HEK293T (cell line): ENCODE data around the gene APLN.

Experiments
- CTCF ChIA-PET: fragments of 350-600 bp; formaldehyde crosslinking; extraction: SDS; loops from one replicate; lab custom pipeline; 2021; ENCODE audit warnings: antibody characterized with exemption, inconsistent platforms; lab: Yijun Ruan, JAX
- POLR2A ChIA-PET: fragments of 350-600 bp; formaldehyde crosslinking; extraction: SDS; loops from one replicate; lab custom pipeline; 2020; ENCODE audit warnings: antibody characterized with exemption, inconsistent platforms; lab: Yijun Ruan, JAX
- DNase-seq: peaks from one replicate; pipeline ENCODE4 v3.0.0; 2012; ENCODE audit warnings: mixed read lengths; ENCODE audit errors: extremely low spot score
- ARNT ChIP-seq: fragments of 450-650 bp; IDR thresholded peaks from 2 replicates; pipeline ENCODE4 v1.6.1; 2017; ENCODE audit warnings: mild to moderate bottlenecking
- BHLHE40 ChIP-seq: fragments of 450-650 bp; IDR thresholded peaks from 2 replicates; pipeline ENCODE4 v1.6.1; 2016; ENCODE audit warnings: mild to moderate bottlenecking, moderate library complexity, borderline replicate concordance
- CTBP1 ChIP-seq: fragments of 450-650 bp; IDR thresholded peaks from 2 replicates; pipeline ENCODE4 v1.6.1; 2016; ENCODE audit warnings: borderline replicate concordance
- ELF4 ChIP-seq: fragments of 450-650 bp; IDR thresholded peaks from 2 replicates; pipeline ENCODE4 v1.6.1; 2017; ENCODE audit warnings: antibody characterized with exemption
- FOXA1 ChIP-seq: fragments of 450-650 bp; IDR thresholded peaks from 2 replicates; pipeline ENCODE4 v1.6.1; 2016; ENCODE audit warnings: mild to moderate bottlenecking
- FOXK2 ChIP-seq: fragments of 450-650 bp; IDR thresholded peaks from 2 replicates; pipeline ENCODE4 v1.6.1; 2016; ENCODE audit warnings: mild to moderate bottlenecking
- FOXM1 ChIP-seq: fragments of 450-650 bp; IDR thresholded peaks from 2 replicates; pipeline ENCODE4 v1.6.1; 2017; ENCODE audit warnings: mild to moderate bottlenecking, borderline replicate concordance
- HDGF ChIP-seq: fragments of 450-650 bp; IDR thresholded peaks from 2 replicates; pipeline ENCODE4 v1.6.1; 2017; ENCODE audit warnings: antibody characterized with exemption, borderline replicate concordance
- L3MBTL2 ChIP-seq: fragments of 450-650 bp; conservative IDR thresholded peaks from 2 replicates; pipeline ENCODE4 v1.6.1; 2016; ENCODE audit warnings: mild to moderate bottlenecking
- LEF1 ChIP-seq: fragments of 450-650 bp; IDR thresholded peaks from 2 replicates; pipeline ENCODE4 v1.6.1; 2017; ENCODE audit warnings: mild to moderate bottlenecking, borderline replicate concordance
- NFRKB ChIP-seq: fragments of 450-650 bp; IDR thresholded peaks from 2 replicates; pipeline ENCODE4 v1.6.1; 2016; ENCODE audit warnings: mild to moderate bottlenecking, moderate library complexity
- SP1 ChIP-seq: fragments of 450-650 bp; IDR thresholded peaks from 2 replicates; pipeline ENCODE4 v1.6.1; 2017
- SUZ12 ChIP-seq: fragments of 450-650 bp; IDR thresholded peaks from 2 replicates; pipeline ENCODE4 v1.6.1; 2016; ENCODE audit warnings: mild to moderate bottlenecking
- TARDBP ChIP-seq: fragments of 450-650 bp; IDR thresholded peaks from 2 replicates; pipeline ENCODE4 v1.6.1; 2016
- ZNF384 ChIP-seq: fragments of 450-650 bp; IDR thresholded peaks from 2 replicates; pipeline ENCODE4 v1.6.1; 2016
- TF ChIP-seq, protein P1 (sequence below): fragments of 450-650 bp; IDR thresholded peaks from 2 replicates; pipeline ENCODE4 v1.6.1; 2016

Gene APLN

DNA sequence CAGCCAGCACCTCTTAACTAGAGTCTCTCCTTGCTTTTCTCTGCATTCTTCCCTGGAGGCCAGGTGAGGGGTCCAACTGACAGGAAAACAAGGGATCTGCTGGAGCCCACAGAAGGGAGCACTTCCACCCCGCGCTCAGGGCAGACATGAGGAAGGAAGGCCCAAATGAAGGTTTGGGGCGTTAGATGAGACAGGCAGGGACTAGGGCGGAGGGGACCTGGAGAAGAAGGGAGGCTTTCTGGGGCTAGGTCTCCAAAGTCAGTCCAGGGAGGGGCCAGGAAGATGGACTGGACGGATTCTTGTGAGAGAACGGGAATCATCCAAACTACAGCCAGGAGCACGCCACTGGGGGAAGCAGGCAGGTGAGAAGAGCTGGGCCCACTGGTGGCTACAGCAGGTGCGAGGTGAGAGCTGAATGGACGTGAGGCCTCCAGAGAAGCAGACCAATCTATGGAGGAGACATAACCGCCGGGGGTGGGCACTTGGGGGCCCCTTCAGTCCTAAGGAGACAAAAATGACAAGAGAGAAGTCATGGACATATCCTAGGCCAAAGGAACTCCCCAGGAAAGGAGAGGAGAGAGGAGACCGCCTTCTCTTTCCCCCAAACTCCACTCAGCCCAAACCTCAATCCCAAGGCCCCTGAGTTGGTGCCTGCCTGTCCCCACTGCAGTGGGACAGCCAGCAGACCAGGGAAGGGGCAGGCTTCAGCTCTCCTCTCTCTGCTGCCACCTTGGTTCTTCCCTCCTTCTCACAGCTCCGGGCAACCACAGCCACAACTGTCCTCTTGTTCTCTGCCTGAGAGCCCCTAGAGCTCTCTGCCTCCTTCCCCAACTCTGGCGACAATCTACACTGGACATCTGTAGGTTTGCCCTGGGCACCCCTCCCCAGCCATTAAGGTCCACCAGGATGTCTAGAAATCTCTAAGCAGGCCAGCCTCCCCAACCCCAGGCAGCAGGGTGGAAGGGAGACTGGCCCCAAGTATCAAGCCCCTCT lies 7.0 kb downstream of the APLN start:
- ChIA-PET POLR2A (no interaction called here), CTCF (no interaction called here)
- TF ChIP-seq SP1 (no peak), L3MBTL2 (no peak), HDGF (no peak), CTBP1 (no peak), SUZ12 (no peak), NFRKB (no peak), ARNT (no peak), FOXA1 (no peak), ZNF384 (no peak), ELF4 (no peak), TARDBP (no peak)
- TF ChIP-seq, protein P1, sequence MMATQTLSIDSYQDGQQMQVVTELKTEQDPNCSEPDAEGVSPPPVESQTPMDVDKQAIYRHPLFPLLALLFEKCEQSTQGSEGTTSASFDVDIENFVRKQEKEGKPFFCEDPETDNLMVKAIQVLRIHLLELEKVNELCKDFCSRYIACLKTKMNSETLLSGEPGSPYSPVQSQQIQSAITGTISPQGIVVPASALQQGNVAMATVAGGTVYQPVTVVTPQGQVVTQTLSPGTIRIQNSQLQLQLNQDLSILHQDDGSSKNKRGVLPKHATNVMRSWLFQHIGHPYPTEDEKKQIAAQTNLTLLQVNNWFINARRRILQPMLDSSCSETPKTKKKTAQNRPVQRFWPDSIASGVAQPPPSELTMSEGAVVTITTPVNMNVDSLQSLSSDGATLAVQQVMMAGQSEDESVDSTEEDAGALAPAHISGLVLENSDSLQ: no peak
- DNase-seq: no peak

DNA sequence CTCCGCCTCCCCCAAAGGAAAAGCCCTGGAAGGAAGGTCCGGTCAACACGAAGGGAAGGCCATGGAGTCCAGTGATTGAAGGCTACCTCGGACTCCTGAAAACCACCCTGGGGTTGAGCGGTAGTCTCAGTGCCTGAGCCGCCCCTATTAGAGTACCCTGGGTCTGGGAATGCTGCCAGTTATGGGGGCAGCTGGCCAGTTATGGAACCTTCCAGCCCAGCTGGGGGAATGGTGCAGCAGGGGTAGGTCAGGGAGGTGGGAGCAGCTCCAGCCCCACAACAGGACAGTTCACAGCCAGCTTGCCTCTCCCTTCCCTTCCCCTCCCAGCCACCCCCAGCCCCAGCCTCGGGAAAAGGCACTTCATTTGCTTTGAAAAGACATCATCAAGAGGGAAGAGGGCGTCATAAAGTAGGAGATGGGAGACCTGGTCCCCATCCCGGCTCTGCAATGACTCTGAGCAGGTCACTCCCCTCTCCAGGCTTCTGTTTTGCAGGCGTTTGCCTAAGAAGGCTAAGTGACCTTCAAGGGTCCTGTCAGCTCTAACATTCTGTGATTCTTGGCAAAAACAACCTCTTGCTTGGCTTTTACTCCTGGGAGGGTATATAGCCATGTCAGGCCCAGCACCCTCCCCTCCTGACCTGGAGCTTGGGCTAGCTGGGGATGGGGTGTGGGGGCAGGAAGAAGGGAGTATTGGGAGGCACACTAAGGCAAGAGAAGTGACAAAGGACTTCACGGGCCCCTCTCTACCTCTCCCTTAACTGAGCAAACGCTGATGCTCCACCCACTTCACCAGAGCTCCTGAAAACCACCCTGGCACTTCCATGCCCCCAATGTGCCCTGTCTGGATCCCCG lies 8.0 kb downstream of the APLN start:
- POLR2A ChIA-PET: no interaction called here
- CTCF ChIA-PET: no interaction called here
- no peak for DNase-seq
- no peak for TF ChIP-seq ZNF384
- no peak for TF ChIP-seq FOXK2
- TF ChIP-seq, protein P1: no peak
- no peak for TF ChIP-seq SUZ12
- no peak for TF ChIP-seq HDGF

DNA sequence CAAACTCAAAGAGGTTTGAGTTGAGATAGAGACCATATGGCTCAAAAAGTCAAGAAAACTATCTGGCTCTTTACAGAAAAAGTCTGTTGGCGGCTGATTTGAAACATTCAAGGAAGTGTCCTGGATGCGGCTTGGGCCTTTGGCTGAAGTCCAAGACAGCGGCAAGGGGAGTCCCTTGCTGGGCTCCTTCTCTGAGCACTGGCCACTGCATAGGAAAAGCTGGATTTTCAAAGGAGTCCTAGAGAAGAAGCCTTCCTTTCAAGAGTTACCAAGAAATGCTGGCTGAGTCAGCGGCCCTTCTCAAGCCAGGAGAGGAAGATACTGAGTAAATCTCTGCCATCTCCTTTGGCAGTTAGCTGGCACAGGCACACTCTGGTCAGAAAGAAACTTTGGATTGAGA lies 12.1 kb downstream of the APLN start:
- TF ChIP-seq ARNT (no peak), HDGF (no peak), LEF1 (no peak), NFRKB (no peak), CTBP1 (no peak), L3MBTL2 (no peak), SUZ12 (no peak), TARDBP (no peak), SP1 (no peak), BHLHE40 (no peak), ELF4 (no peak), FOXM1 (no peak), FOXK2 (no peak), ZNF384 (no peak)
- TF ChIP-seq, protein P1: no peak
- DNase-seq: no peak
- CTCF ChIA-PET: no interaction called here
- POLR2A ChIA-PET: no interaction called here

DNA sequence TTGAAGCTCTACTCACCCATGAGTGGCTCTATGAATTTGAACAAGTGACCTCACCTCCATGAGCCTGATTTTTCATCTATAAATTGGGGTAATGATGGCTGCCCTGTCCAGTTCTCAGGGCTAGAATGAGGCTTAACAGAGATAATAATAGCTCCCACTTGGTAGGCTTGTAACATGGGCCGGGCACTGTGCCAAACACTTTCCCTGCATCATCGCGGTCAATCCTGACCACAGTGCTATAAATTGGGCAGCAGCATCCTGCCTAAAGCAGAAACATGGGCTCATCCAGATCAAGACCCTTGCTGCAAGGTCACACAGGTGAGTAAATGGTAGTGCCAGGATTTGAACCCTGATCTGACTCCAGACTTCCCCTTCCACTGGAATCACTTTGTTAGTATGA lies 12.8 kb downstream of the APLN start:
- no peak for DNase-seq
- no peak for TF ChIP-seq NFRKB
- TF ChIP-seq CTBP1: no peak
- no peak for TF ChIP-seq BHLHE40
- TF ChIP-seq FOXA1: no peak
- no peak for TF ChIP-seq FOXK2
- TF ChIP-seq SUZ12: no peak
- no peak for TF ChIP-seq LEF1
- TF ChIP-seq, protein P1: no peak
- TF ChIP-seq SP1: no peak
- no peak for TF ChIP-seq ZNF384
- no peak for TF ChIP-seq ARNT
- TF ChIP-seq FOXM1: no peak
- TF ChIP-seq ELF4: no peak
- no peak for TF ChIP-seq L3MBTL2
- no peak for TF ChIP-seq TARDBP
- no peak for TF ChIP-seq HDGF
- POLR2A ChIA-PET: no interaction called here
- CTCF ChIA-PET: interaction anchor here (3.0 kb wide), 1 partner anchor 84 kb away, joined by 19 read pairs; no protein-coding TSS in a partner anchor

DNA sequence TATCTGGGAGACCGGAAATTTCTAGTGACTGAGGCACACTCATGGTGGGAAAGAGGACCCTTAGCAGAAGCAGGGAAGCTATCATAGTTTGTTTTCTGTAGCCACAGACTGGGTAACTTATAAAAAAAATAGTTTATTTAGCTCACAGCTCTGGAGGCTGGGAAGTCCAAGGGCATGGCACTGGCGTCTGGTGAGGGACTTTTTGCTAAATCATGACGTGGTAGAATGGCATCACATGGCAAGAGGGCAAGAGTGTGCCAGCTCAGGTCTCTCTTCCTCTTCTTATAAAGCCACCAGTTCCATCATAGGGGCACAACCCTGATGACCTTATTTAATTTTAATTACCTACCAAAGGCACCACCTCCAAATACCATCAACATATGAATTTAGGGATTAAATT lies 13.3 kb downstream of the APLN start:
- CTCF ChIA-PET: interaction anchor here (3.0 kb wide), 1 partner anchor 85 kb away, joined by 19 read pairs; no protein-coding TSS in a partner anchor
- POLR2A ChIA-PET: no interaction called here
- DNase-seq: no peak
- TF ChIP-seq FOXA1: no peak
- no peak for TF ChIP-seq BHLHE40
- TF ChIP-seq NFRKB: no peak
- TF ChIP-seq FOXK2: no peak
- no peak for TF ChIP-seq ZNF384
- TF ChIP-seq, protein P1: no peak
- no peak for TF ChIP-seq HDGF
- TF ChIP-seq TARDBP: no peak
- TF ChIP-seq SUZ12: no peak
